ENCODE results near the gene DDRGK1.

The DDRGK1 gene

GRCh38 chr20:3164043-3164762 lies 40.3 kb downstream of the DDRGK1 start:
- no peak for TF ChIP-seq CTCF (IDR thresholded peaks at IDR 0.05; ENCODE audit: insufficient read depth, low read length, missing control alignments)
- CTCF ChIA-PET: no interaction called here
- no peak overlapping the region for H3K4me3 ChIP-seq (ENCODE audit: low read depth, low read length)
- POLR2A ChIA-PET: no interaction called here
- no peak for DNase-seq (ENCODE audit: low read depth, low spot score)

- POLR2A ChIA-PET: no interaction called here
- no peak for DNase-seq (ENCODE audit: low read depth, low spot score)
- H3K4me3 ChIP-seq (ENCODE audit: low read depth, low read length): no peak overlapping the region
- no peak for TF ChIP-seq CTCF (IDR thresholded peaks at IDR 0.05; ENCODE audit: insufficient read depth, low read length, missing control alignments)
- CTCF ChIA-PET: interaction anchor here (1.4 kb wide), 1 partner anchor 9 kb away, joined by 6 read pairs; no protein-coding TSS in a partner anchor
Observed at GRCh38 chr20:3163099-3164042, 41.1 kb downstream of the DDRGK1 start.

- POLR2A ChIA-PET: no interaction called here
- DNase-seq (ENCODE audit: low read depth, low spot score): no peak
- CTCF ChIA-PET: interaction anchor here (1.4 to 1.7 kb wide), 2 partner anchors 10 to 14 kb away, joined by 4 to 6 read pairs; no protein-coding TSS in a partner anchor
- no peak for TF ChIP-seq CTCF (IDR thresholded peaks at IDR 0.05; ENCODE audit: insufficient read depth, low read length, missing control alignments)
- H3K4me3 ChIP-seq (ENCODE audit: low read depth, low read length): no peak overlapping the region
Observed at GRCh38 chr20:3162080-3162611, 42.3 kb downstream of the DDRGK1 start.

- H3K4me3 ChIP-seq (ENCODE audit: low read depth, low read length): no peak overlapping the region
- CTCF ChIA-PET: interaction anchor here (1.7 kb wide), 1 partner anchor 13 kb away, joined by 4 read pairs; no protein-coding TSS in a partner anchor
- DNase-seq (ENCODE audit: low read depth, low spot score): no peak
- no peak for TF ChIP-seq CTCF (IDR thresholded peaks at IDR 0.05; ENCODE audit: insufficient read depth, low read length, missing control alignments)
- POLR2A ChIA-PET: no interaction called here
Observed at GRCh38 chr20:3161316-3162079, 43.0 kb downstream of the DDRGK1 start.

GRCh38 chr20:3160418-3160817 lies 44.1 kb downstream of the DDRGK1 start:
- H3K4me3 ChIP-seq (ENCODE audit: low read depth, low read length): no peak overlapping the region
- TF ChIP-seq CTCF (IDR thresholded peaks at IDR 0.05; ENCODE audit: insufficient read depth, low read length, missing control alignments): no peak
- no peak for DNase-seq (ENCODE audit: low read depth, low spot score)
- CTCF ChIA-PET: interaction anchor here (1.0 to 1.7 kb wide), 3 partner anchors 10 to 107 kb away, joined by 3 to 4 read pairs (median 3); no protein-coding TSS in a partner anchor
- POLR2A ChIA-PET: no interaction called here
